GM18507 (cell line): ENCODE results near the gene KIAA0513.
"Not testable (repeated sequence)": the region's sequence is repeated elsewhere in the genome, so short reads cannot be mapped to it uniquely, and the experiment has no call there.

Experiments used
- DNase-seq: peaks from one replicate; pipeline ENCODE4 v3.0.0; 2011; ENCODE audit warnings: low read depth; ENCODE audit not compliant: insufficient read length; ENCODE audit errors: extremely low spot score
- FAIRE-seq: peaks from 2 replicates; lab custom pipeline; 2011; peaks lifted over from hg19 to GRCh38; lab: Jason Lieb, UNC

The KIAA0513 gene

GRCh38 chr16:85046472-85046916, 18.9 kb downstream of the KIAA0513 start:
- DNase-seq: no peak
- no peak for FAIRE-seq

- FAIRE-seq: no peak
Measured at GRCh38 chr16:85046931-85047866, 19.6 kb downstream of the KIAA0513 start.

DNA sequence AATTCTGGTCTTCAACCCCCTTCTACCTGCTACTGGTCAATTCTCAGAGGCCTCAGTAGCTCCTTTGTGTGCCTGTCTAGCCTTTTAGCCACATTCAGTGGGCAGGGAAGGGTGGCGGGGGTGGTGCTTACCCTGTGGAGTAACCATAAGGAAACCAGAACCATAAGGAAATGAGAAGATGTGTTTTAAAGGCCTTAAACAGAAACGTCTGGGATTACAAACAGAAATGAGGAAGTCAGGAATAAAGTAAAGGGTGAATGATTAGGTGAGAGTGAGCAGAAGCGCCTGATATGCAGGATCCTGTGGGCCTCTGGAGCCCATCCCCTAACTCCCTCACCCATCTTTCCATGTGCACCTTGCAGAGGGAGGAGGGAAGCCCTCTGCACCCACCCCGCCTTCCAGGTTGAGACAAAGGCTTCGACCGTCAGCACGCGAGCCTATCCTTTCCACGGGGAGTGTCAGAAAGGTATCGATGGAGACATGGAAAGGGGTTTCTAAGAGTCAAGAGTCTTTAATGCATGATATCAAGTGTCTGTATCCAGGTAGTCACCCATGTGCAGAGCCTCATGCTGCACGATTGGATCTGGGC, 20.4 kb downstream of the KIAA0513 start:
- FAIRE-seq (no peak), DNase-seq (no peak)

More at GRCh38 chr16:85046931-85047866, 19.6 kb downstream of the KIAA0513 start:
- no peak for DNase-seq

- FAIRE-seq (no peak), DNase-seq (no peak)
Measured at GRCh38 chr16:85048921-85049562, 21.4 kb downstream of the KIAA0513 start.

GRCh38 chr16:85049706-85050305, 22.2 kb downstream of the KIAA0513 start:
- DNase-seq (no peak), FAIRE-seq (no peak)

DNA sequence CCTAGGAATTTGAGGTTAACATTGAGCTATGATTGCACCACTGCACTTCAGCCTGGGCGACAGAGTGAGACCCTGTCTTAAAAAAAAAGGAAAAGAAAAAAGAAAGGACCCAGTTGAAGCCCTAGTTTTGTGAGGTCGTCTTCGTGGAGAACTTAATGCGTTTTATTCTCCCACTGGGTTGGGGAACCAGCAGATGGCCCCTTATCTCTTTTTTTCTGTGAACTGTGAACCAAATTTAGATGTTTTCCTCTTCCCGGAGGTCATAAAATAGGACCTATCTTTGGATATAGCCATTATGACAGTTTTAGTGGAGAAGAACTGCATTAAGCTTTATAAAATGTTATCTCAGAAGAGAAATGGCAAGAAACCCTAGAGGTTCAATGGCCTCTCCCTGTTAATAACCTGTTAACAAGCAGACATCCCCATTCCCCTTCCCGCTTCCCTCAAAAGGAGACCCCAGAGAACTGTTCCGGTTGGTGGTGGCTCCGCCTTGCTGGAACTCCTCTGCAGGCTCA, 23.5 kb downstream of the KIAA0513 start:
- DNase-seq: no peak
- no peak for FAIRE-seq

- FAIRE-seq (no peak), DNase-seq (no peak)
Measured at GRCh38 chr16:85051683-85052082, 24.1 kb downstream of the KIAA0513 start.

DNA sequence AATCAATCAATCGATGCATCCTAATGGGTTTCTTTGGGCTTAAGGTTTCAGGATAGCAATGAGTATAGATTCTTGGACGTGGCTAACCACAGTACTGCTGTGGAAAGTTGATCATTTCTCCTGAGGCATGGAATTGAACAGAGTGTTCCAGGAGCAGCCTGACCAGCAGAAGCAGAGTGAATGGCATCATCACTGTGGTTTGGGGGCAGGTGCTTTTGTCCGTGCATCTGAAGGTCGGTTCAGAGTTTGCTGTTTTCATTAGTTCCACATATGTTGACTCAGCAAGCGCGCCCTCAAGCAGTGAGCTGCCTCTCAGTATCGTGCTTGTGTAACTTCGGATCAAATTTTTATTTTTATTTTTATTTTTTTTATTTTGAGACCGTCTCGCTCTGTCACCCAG, 24.9 kb downstream of the KIAA0513 start:
- no peak for DNase-seq
- FAIRE-seq: no peak

- FAIRE-seq, DNase-seq: not testable (repeated sequence)
Measured at GRCh38 chr16:85054321-85054720, 26.7 kb downstream of the KIAA0513 start.

- DNase-seq (no peak), FAIRE-seq (no peak)
Measured at GRCh38 chr16:85054948-85055492, 27.4 kb downstream of the KIAA0513 start.

DNA sequence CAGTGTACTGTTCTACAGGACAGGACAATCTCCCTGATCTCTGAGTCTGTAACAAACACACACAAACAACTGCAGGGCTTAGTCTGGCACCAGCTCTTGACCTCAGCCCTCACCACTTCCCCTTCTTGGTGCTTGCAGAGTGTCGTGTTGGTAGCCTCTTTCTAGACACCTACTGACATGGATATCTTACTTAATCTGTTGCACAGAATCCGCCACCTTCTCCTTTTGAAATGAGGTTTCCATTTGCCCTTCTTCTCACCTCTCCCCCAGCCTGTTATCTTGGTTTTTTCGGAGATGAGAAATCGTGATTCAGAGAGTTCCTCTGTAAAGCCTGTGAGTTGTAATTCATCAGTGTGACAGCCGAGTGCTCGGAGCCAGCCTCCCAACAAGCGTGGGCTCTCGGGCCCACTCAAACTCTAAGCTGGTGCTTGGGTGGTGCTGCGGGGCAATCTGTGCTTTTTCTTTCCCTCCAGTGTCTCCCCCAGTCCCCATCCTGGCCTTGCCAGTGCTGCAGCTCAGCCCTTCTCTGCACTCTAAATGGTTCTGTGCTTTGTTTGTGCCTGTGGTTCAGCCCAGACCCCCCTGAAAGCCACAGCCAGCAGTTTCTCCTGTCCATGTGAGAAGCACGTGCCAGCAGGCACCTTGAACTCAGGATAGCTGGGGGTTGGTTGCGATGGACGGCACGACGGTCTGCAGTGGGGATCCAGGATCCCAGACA, 28.1 kb downstream of the KIAA0513 start:
- FAIRE-seq (peak; percentile 90), DNase-seq (peak; percentile 42)

- FAIRE-seq (no peak), DNase-seq (no peak)
Measured at GRCh38 chr16:85056211-85056748, 28.7 kb downstream of the KIAA0513 start.

DNA sequence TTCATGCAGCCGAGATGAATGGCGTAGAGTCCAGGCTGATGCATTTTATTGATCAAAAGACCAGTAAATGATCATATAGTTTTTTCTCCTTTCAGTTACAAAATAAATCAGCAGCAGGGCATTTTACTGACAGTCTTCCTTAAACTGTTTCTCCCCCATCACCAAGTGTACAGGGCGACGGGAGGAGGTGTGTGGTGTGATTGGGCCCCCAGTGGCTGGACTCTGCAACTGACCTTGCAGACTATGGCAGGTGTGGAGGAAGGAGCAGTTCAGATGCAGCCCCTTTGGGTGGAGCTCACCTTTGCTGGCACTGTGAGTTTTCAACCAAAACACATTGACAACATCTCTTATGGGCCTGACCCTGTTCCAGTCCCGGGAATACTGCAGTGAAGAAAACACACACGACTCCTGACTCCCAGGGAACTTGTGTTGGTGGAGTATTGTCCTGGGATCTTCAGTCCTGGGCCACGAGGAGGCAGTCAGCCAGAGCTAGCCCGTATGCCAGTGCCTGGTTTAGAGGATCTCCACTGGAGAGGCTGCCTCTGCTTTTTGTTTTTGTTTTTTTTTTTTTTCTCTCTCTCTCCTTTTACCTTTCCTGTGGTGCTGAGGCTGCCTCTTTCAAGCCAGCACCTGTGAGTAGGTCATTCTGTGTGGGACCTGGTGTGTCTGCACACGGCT, 29.8 kb downstream of the KIAA0513 start:
- no peak for DNase-seq
- no peak for FAIRE-seq

- FAIRE-seq (no peak), DNase-seq (peak; percentile 23)
Measured at GRCh38 chr16:85057948-85058347, 30.4 kb downstream of the KIAA0513 start.

GRCh38 chr16:85058909-85059308, 31.3 kb downstream of the KIAA0513 start:
- DNase-seq: no peak
- no peak for FAIRE-seq

DNA sequence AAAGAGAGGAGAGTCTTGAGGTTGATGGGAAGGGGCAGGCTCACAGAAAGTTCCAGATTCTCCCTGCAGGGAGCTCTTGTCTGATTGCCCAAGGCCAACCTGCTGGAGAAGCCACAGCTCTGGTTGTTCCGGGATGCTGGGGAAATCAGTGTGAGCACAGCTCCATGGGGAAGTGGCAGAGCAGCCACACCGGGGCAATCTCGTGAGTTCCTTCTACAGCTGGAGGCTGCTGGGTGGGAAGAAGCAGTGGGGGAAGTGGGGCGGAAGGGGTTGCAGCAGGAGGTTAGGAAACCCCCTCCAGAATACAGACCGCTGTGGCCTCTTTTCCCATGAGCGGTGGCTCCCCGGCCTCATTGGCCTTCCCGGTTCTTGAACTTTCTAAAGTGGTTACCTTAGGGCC, 34.0 kb downstream of the KIAA0513 start:
- FAIRE-seq (no peak), DNase-seq (no peak)

GRCh38 chr16:85062323-85062722, 34.7 kb downstream of the KIAA0513 start:
- DNase-seq: no peak
- FAIRE-seq: no peak

GRCh38 chr16:85062845-85063244, 35.2 kb downstream of the KIAA0513 start:
- FAIRE-seq (no peak), DNase-seq (no peak)
